H1 (cell line): ENCODE results near the gene TMEM163. TPM values are rescaled to one million over a fixed set of nuclear protein-coding genes. Genes with fewer than 3 reads are reported as not detected.
A peak's percentile ranks its signal among the peaks of the same experiment; 100 is the strongest.

Experiments used
- CTCF ChIA-PET: fragments of 300-600 bp; sonication (Branson Sonifier 250); formaldehyde crosslinking; loops from one replicate; lab custom pipeline; 2021; ENCODE audit not compliant: partially characterized antibody; lab: Charles Lee
- POLR2A ChIA-PET: fragments of 300-600 bp; sonication (Branson Sonifier 250); formaldehyde crosslinking; loops from one replicate; lab custom pipeline; 2021; ENCODE audit warnings: inconsistent platforms; ENCODE audit not compliant: partially characterized antibody; lab: Charles Lee
- DNase-seq, 2 experiments: peaks; one replicate each; pipeline versions ENCODE4 v3.0.0 to v3.0.0-alpha.2; 2010 to 2022; ENCODE audit warnings: low spot score in 2 of 2, low read depth in 1 of 2, mixed read lengths in 1 of 2
- FAIRE-seq: peaks from 2 replicates; lab custom pipeline; 2011; peaks lifted over from hg19 to GRCh38; lab: Jason Lieb, UNC
- H2AFZ ChIP-seq: 2 replicates; pipeline ENCODE4 v1.8.1; 2012; ENCODE audit warnings: low read length, inconsistent platforms
- H2AK5ac ChIP-seq: 2 replicates; pipeline ENCODE4 v1.6.1; 2013; ENCODE audit warnings: low read depth, low read length
- H2BK120ac ChIP-seq: replicated peaks from 2 replicates; pipeline ENCODE3; 2013; ENCODE audit warnings: low read depth, low read length, inconsistent platforms
- H2BK12ac ChIP-seq: 2 replicates; pipeline ENCODE4 v1.6.1; 2013; ENCODE audit warnings: low read depth, low read length
- H2BK15ac ChIP-seq: 2 replicates; pipeline ENCODE4 v1.6.1; 2013; ENCODE audit warnings: low read length
- H2BK20ac ChIP-seq: 2 replicates; pipeline ENCODE4 v1.6.1; 2013; ENCODE audit warnings: low read length
- H2BK5ac ChIP-seq: 2 replicates; pipeline ENCODE4 v1.6.1; 2013; ENCODE audit warnings: low read depth, low read length
- H3K14ac ChIP-seq: 2 replicates; pipeline ENCODE4 v1.6.1; 2013; ENCODE audit warnings: inconsistent platforms; ENCODE audit not compliant: insufficient read length
- H3K18ac ChIP-seq: 2 replicates; pipeline ENCODE4 v1.6.1; 2013; ENCODE audit warnings: low read length; ENCODE audit errors: extremely low read depth
- H3K23ac ChIP-seq: 2 replicates; pipeline ENCODE4 v1.6.1; 2013; ENCODE audit warnings: inconsistent platforms; ENCODE audit not compliant: insufficient read length
- H3K23me2 ChIP-seq: 2 replicates; pipeline ENCODE4 v1.6.1; 2013; ENCODE audit warnings: low read depth, low read length
- H3K27ac ChIP-seq: 2 replicates; pipeline ENCODE4 v1.6.1; 2011; ENCODE audit warnings: low read depth, low read length, inconsistent platforms
- H3K27me3 ChIP-seq, 4 experiments: replicated peaks in 1 of 4; 1 replicate in 1 of 4; 2 replicates in 3 of 4; pipeline versions ENCODE4 v1.6.1 to v1.8.1; 2011 to 2013; ENCODE audit warnings: low read length in 3 of 4, mild to moderate bottlenecking in 3 of 4, inconsistent platforms in 2 of 4, mixed read lengths in 2 of 4, moderate library complexity in 1 of 4; ENCODE audit not compliant: control insufficient read depth in 3 of 4, insufficient read depth in 3 of 4; ENCODE audit errors: extremely low read depth in 1 of 4
- H3K36me3 ChIP-seq, 4 experiments: 2 replicates each; pipeline versions ENCODE4 v1.6.1 to v1.8.1; 2011 to 2013; ENCODE audit warnings: mild to moderate bottlenecking in 4 of 4, low read length in 3 of 4, moderate library complexity in 2 of 4, control low read depth in 1 of 4, inconsistent platforms in 1 of 4; ENCODE audit not compliant: insufficient read depth in 4 of 4, control insufficient read depth in 2 of 4
- H3K4ac ChIP-seq: replicated peaks from 2 replicates; pipeline ENCODE3; 2013; ENCODE audit warnings: low read length, low read depth, mixed read lengths, inconsistent platforms; ENCODE audit not compliant: insufficient read length
- H3K4me1 ChIP-seq, 4 experiments: replicated peaks in 1 of 4; 1 replicate in 1 of 4; 2 replicates in 3 of 4; pipeline versions ENCODE4 v1.6.1 to v1.8.1; 2011 to 2013; ENCODE audit warnings: low read length in 3 of 4, inconsistent platforms in 2 of 4, mixed read lengths in 1 of 4; ENCODE audit not compliant: insufficient read depth in 4 of 4, control insufficient read depth in 3 of 4
- H3K4me2 ChIP-seq, 2 experiments: 2 replicates each; pipeline versions ENCODE4 v1.6.1 to v1.8.1; 2011 to 2013; ENCODE audit warnings: low read depth in 2 of 2, low read length in 2 of 2, control low read depth in 1 of 2, inconsistent platforms in 1 of 2, mild to moderate bottlenecking in 1 of 2; ENCODE audit not compliant: insufficient read depth in 1 of 2
- H3K4me3 ChIP-seq, 4 experiments: fragments of 200-600, 300-600 bp in 1 of 4; sonication (generic), shearing (Covaris generic), sonication (Bioruptor Twin) in 1 of 4; 2 replicates each; pipeline versions ENCODE4 v1.5.1 to v1.8.1; 2011 to 2016; ENCODE audit warnings: low read length in 4 of 4, low read depth in 3 of 4, control low read depth in 2 of 4, inconsistent platforms in 2 of 4, mild to moderate bottlenecking in 2 of 4, mixed read lengths in 1 of 4, moderate library complexity in 1 of 4; ENCODE audit not compliant: insufficient read depth in 2 of 4; ENCODE audit errors: extremely low read depth in 1 of 4
- H3K56ac ChIP-seq: replicated peaks from 2 replicates; pipeline ENCODE3; 2013; ENCODE audit warnings: low read depth, mild to moderate bottlenecking, mixed read lengths, low read length, inconsistent platforms; ENCODE audit not compliant: insufficient read length
- H3K79me1 ChIP-seq: 2 replicates; pipeline ENCODE4 v1.6.1; 2013; ENCODE audit warnings: low read depth, low read length, control low read depth
- H3K79me2 ChIP-seq, 2 experiments: 2 replicates each; pipeline versions ENCODE4 v1.6.1 to v1.8.1; 2012 to 2013; ENCODE audit warnings: low read length in 2 of 2, mild to moderate bottlenecking in 2 of 2, inconsistent platforms in 1 of 2; ENCODE audit not compliant: insufficient read depth in 2 of 2, control insufficient read depth in 1 of 2
- H3K9ac ChIP-seq, 4 experiments: replicated peaks in 1 of 4; 1 replicate in 1 of 4; 2 replicates in 3 of 4; pipeline versions ENCODE4 v1.6.1 to v1.8.1; 2011 to 2013; ENCODE audit warnings: low read depth in 3 of 4, low read length in 3 of 4, control low read depth in 2 of 4, mild to moderate bottlenecking in 2 of 4, moderate library complexity in 2 of 4, inconsistent platforms in 1 of 4; ENCODE audit errors: extremely low read depth in 1 of 4
- H3K9me3 ChIP-seq, 2 experiments: 2 replicates each; pipeline versions ENCODE4 v1.6.1 to v1.8.1; 2012 to 2013; ENCODE audit warnings: mild to moderate bottlenecking in 2 of 2, moderate library complexity in 2 of 2, control low read depth in 1 of 2, inconsistent platforms in 1 of 2, low read depth in 1 of 2, low read length in 1 of 2, mixed read lengths in 1 of 2; ENCODE audit not compliant: insufficient read depth in 2 of 2
- H4K20me1 ChIP-seq, 2 experiments: replicated peaks in 1 of 2; 2 replicates each; pipeline versions ENCODE3 to v1.8.1; 2011 to 2013; ENCODE audit warnings: inconsistent platforms in 2 of 2, low read length in 2 of 2, mild to moderate bottlenecking in 1 of 2; ENCODE audit not compliant: insufficient read depth in 2 of 2, control insufficient read depth in 1 of 2
- H4K5ac ChIP-seq: 2 replicates; pipeline ENCODE4 v1.6.1; 2013; ENCODE audit warnings: low read length, low read depth, mixed read lengths, inconsistent platforms; ENCODE audit not compliant: insufficient read length
- H4K8ac ChIP-seq: 2 replicates; pipeline ENCODE4 v1.8.0; 2013; ENCODE audit warnings: mild to moderate bottlenecking, moderate library complexity, low read length, inconsistent platforms; ENCODE audit not compliant: insufficient read depth; ENCODE audit errors: extremely low read depth
- H4K91ac ChIP-seq: replicated peaks from 2 replicates; pipeline ENCODE3; 2013; ENCODE audit warnings: low read length, mixed read lengths, inconsistent platforms; ENCODE audit not compliant: insufficient read length
- CBX8 ChIP-seq: fragments of 300-800, 300-1000 bp; sonication (generic); IDR thresholded peaks from 2 replicates; pipeline ENCODE4 v1.7.1; 2016; ENCODE audit warnings: low read depth, low read length, borderline replicate concordance
- CREB1 ChIP-seq: IDR thresholded peaks from 2 replicates; pipeline ENCODE4 v1.6.1; 2012; ENCODE audit warnings: inconsistent platforms
- CTCF ChIP-seq, 3 experiments: IDR thresholded peaks; 1 replicate in 2 of 3; 2 replicates in 1 of 3; pipeline versions ENCODE4 v1.5.1 to v1.6.1; 2011; ENCODE audit warnings: low read length in 3 of 3, mild to moderate bottlenecking in 3 of 3, inconsistent platforms in 2 of 3, low read depth in 1 of 3, moderate library complexity in 1 of 3; ENCODE audit not compliant: insufficient read depth in 1 of 3; ENCODE audit errors: control extremely low read depth in 1 of 3
- FOSL1 ChIP-seq: IDR thresholded peaks from 2 replicates; pipeline ENCODE4 v1.6.1; 2011; ENCODE audit warnings: mild to moderate bottlenecking, low read depth, low read length, moderate library complexity; ENCODE audit not compliant: insufficient read depth
- JUND ChIP-seq: IDR thresholded peaks from 2 replicates; pipeline ENCODE4 v1.6.1; 2011; ENCODE audit warnings: mild to moderate bottlenecking, improper control_type of control experiment, low read length
- KDM1A ChIP-seq: fragments of 200-600, 300-600 bp; sonication (generic); IDR thresholded peaks from 2 replicates; pipeline ENCODE4 v1.7.1; 2016; ENCODE audit warnings: mild to moderate bottlenecking, low read length, borderline replicate concordance
- PHF8 ChIP-seq: fragments of 200-600 bp; sonication (generic); conservative IDR thresholded peaks from 2 replicates; pipeline ENCODE4 v1.7.1; 2012; ENCODE audit warnings: low read depth, mild to moderate bottlenecking, inconsistent platforms, low read length, moderate library complexity
- SIRT6 ChIP-seq: IDR thresholded peaks from one replicate; pipeline ENCODE4 v1.7.1; 2012; ENCODE audit warnings: low read length, inconsistent platforms
- SP2 ChIP-seq: IDR thresholded peaks from 2 replicates; pipeline ENCODE4 v1.6.1; 2012; ENCODE audit warnings: mild to moderate bottlenecking, low read length, inconsistent platforms
- TAF7 ChIP-seq: optimal IDR thresholded peaks from 2 replicates; pipeline ENCODE3; 2011; ENCODE audit warnings: low read depth, mild to moderate bottlenecking, inconsistent platforms, low read length, moderate library complexity, borderline replicate concordance
- TEAD4 ChIP-seq: IDR thresholded peaks from 2 replicates; pipeline ENCODE4 v1.6.1; 2012; ENCODE audit warnings: low read depth, low read length, inconsistent platforms, mixed read lengths
- ZNF274 ChIP-seq: IDR thresholded peaks from 2 replicates; pipeline ENCODE4 v1.7.0; 2012; ENCODE audit warnings: low read length, borderline replicate concordance; ENCODE audit errors: extremely low read depth
- WGBS, 2 experiments: shearing (Covaris generic) in 1 of 2; methylation state at CpG; one replicate each; pipeline versions ENCODE4 v1.1.6 to v1.1.7; 2013 to 2015; ENCODE audit warnings: low lambda C conversion rate in 2 of 2, mixed read lengths in 2 of 2, inconsistent platforms in 1 of 2, low coverage in 1 of 2, missing lambda C conversion rate in 1 of 2; ENCODE audit not compliant: insufficient replicate concordance in 2 of 2, insufficient coverage in 1 of 2, insufficient read length in 1 of 2; ENCODE audit errors: extremely low coverage in 1 of 2, missing lambda C conversion rate in 1 of 2; 5-methylcytosine and 5-hydroxymethylcytosine counted together
- polyA plus RNA-seq, 7 experiments: library from polyadenylated mRNA; depleted of rRNA in 3 of 7; stranded (reverse) in 5 of 7; unstranded in 2 of 7; fragments of >200 nt in 5 of 7; fragments of 200-250 nt in 2 of 7; gene quantifications; 1 replicate in 5 of 7; 2 replicates in 1 of 7; 4 replicates in 1 of 7; pipeline versions ENCODE4 v1.2.1 to v1.2.3, GENCODE V29; 2011 to 2013; ENCODE audit warnings: missing spikeins in 2 of 7, mixed read lengths in 2 of 7
- total RNA-seq: library from RNA; stranded (reverse); fragmentation: NEBNext Ultra II Directional; extraction: Animal tissue kit (Norgen Biotek cat#: 25700); gene quantifications from 2 replicates; pipeline ENCODE4 v1.2.1, GENCODE V29; 2021

The TMEM163 gene
- total and polyA plus RNA-seq, 2 of the 8 experiments (the other 6 are each of a cell fraction or from before 2014, with no cell fraction given) = 2.8 to 3.2 TPM

GRCh38 chr2:134713606-134714005 lies 5.2 kb downstream of the TMEM163 start:
- Histone ChIP-seq H3K23me2 (peaks cover 11% of the 10 kb centered on the region), H3K56ac (no peak overlapping the region), H3K9me3 (no peaks in the 10 kb centered on the region), H3K9ac (peak overlapping the region in 1 of 4 experiments; percentile 13; a peak in 1 of 7 replicates), H3K4me2 (no peak overlapping the region), H3K23ac (no peak overlapping the region), H3K4me1 (peaks cover 2 to 12% (median 3%) of the 10 kb centered on the region in 4 experiments; a peak in 6 of 7 replicates), H2AK5ac (no peak overlapping the region), H3K36me3 (0 out of 8 replicates have a peak, but pooled peaks cover 0 to 1% (median 0%) of the 10 kb centered on the region in 4 experiments), H2BK5ac (no peak overlapping the region), H3K14ac (no peak overlapping the region), H2AFZ (no peak overlapping the region), H3K18ac (no peak overlapping the region), H2BK12ac (peak overlapping the region; percentile 52; the same call in 1 of the 2 replicates), H4K91ac (no peak overlapping the region), H3K79me2 (no peaks in the 10 kb centered on the region), H3K27ac (no peak overlapping the region), H2BK15ac (no peak overlapping the region), H4K5ac (no peak overlapping the region), H3K27me3 (peaks cover 6 to 26% (median 24%) of the 10 kb centered on the region in 4 experiments), H3K79me1 (no peaks in the 10 kb centered on the region), H2BK20ac (no peak overlapping the region), H4K8ac (no peak overlapping the region), H3K4ac (no peak overlapping the region), H2BK120ac (no peak overlapping the region), H3K4me3 (no peak overlapping the region), H4K20me1 (peaks cover 0 to 2% of the 10 kb centered on the region in 2 experiments)
- POLR2A ChIA-PET = no interaction called here
- CTCF ChIA-PET = interaction anchor here (0.8 to 1.6 kb wide), 7 partner anchors 9 to 57 kb away, joined by 3 to 4 read pairs (median 3); no protein-coding TSS in a partner anchor
- FAIRE-seq (no peak), DNase-seq (no peak)
- 82% methylated on average over 1 of the region's 1 CpG; no CpG with 5 or more reads in 1 of the 2 experiments for WGBS, 2 experiments
- TF ChIP-seq SP2 = no peak
- TF ChIP-seq CTCF (IDR thresholded peaks at IDR 0.05; ENCODE audit: control extremely low read depth in 1 of 3, insufficient read depth in 1 of 3, low read depth in 1 of 3, low read length in 3 of 3) = no peak
- no peak for TF ChIP-seq SIRT6
- TF ChIP-seq TAF7 = no peak
- no peak for TF ChIP-seq JUND
- no peak for TF ChIP-seq CREB1
- TF ChIP-seq FOSL1 = no peak
- no peak for TF ChIP-seq CBX8
- TF ChIP-seq TEAD4 = no peak
- TF ChIP-seq PHF8 = no peak
- no peak for TF ChIP-seq KDM1A
- no peak for TF ChIP-seq ZNF274
